ENCODE data around the gene CEP85L.

Gene CEP85L

GRCh38 chr6:118578617-118579016 lies 72.8 kb downstream of the CEP85L start:
- TF ChIP-seq CTCF (IDR thresholded peaks at IDR 0.05; ENCODE audit: insufficient read depth, low read depth, low read length, missing control alignments), result no peak
- no peak overlapping the region for H3K4me3 ChIP-seq (ENCODE audit: low read depth, low read length)
- DNase-seq (ENCODE audit: low read depth), result no peak

DNA sequence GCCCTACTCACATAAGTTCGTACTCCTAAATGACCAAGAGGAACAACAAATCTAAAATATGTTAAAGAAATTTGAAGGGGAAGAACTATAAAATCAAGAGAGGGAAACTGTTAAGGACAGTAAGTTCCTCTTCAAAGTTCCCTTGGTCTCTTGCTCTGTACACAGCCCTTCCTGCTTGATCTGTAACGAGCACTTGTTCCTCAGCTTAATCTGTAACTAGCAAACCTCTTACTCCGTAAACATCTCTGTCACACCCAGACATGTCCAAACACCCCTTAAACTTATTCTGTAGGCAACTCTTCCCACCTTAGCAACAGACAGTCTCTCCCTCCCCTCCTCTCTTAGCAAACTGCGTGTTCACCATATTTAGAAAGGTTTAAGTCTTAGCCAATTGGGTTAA lies 73.4 kb downstream of the CEP85L start:
- no peak for DNase-seq (ENCODE audit: low read depth)
- H3K4me3 ChIP-seq (ENCODE audit: low read depth, low read length), result no peak overlapping the region
- TF ChIP-seq CTCF (IDR thresholded peaks at IDR 0.05; ENCODE audit: insufficient read depth, low read depth, low read length, missing control alignments), result no peak

- H3K4me3 ChIP-seq (ENCODE audit: low read depth, low read length), result no peak overlapping the region
- peak; percentile 8 for DNase-seq (ENCODE audit: low read depth)
- no peak for TF ChIP-seq CTCF (IDR thresholded peaks at IDR 0.05; ENCODE audit: insufficient read depth, low read depth, low read length, missing control alignments)
Observed at GRCh38 chr6:118574051-118574865, 77.1 kb downstream of the CEP85L start.

GRCh38 chr6:118571121-118571520 lies 80.3 kb downstream of the CEP85L start:
- no peak overlapping the region for H3K4me3 ChIP-seq (ENCODE audit: low read depth, low read length)
- TF ChIP-seq CTCF (IDR thresholded peaks at IDR 0.05; ENCODE audit: insufficient read depth, low read depth, low read length, missing control alignments), result no peak
- DNase-seq (ENCODE audit: low read depth), result no peak

GRCh38 chr6:118569498-118569897 lies 81.9 kb downstream of the CEP85L start:
- TF ChIP-seq CTCF (IDR thresholded peaks at IDR 0.05; ENCODE audit: insufficient read depth, low read depth, low read length, missing control alignments), result no peak
- no peak overlapping the region for H3K4me3 ChIP-seq (ENCODE audit: low read depth, low read length)
- DNase-seq (ENCODE audit: low read depth), result no peak

DNA sequence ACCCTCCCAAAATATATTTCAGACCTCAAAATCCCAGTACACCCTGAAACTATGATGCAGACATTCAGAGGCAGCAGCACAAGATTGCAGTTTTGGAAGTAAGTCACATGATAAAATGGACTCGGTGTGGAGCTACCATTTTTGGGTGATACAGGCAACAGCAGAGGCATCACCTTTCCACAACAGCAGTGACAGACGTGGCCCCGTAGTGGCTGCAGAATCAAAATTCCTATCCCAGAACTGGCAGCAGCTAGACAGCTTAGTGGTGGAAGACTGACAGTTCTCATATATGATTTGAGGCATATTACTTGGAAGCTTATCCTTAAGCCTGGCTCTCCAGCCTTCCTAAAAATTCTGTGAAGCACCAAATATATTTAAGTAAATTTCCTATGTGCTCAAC lies 83.4 kb downstream of the CEP85L start:
- no peak for TF ChIP-seq CTCF (IDR thresholded peaks at IDR 0.05; ENCODE audit: insufficient read depth, low read depth, low read length, missing control alignments)
- no peak for DNase-seq (ENCODE audit: low read depth)
- H3K4me3 ChIP-seq (ENCODE audit: low read depth, low read length), result no peak overlapping the region

Measured in GM12865 (cell line).